SW 1271 (cell line): ENCODE data around the gene SGTA.
"Not testable (repeated sequence)": the region's sequence is repeated elsewhere in the genome, so short reads cannot be mapped to it uniquely, and the experiment has no call there.

Experiments used
- DNase-seq, 2 experiments: peaks; one replicate each; lab custom pipeline; 2025; lab: John Stamatoyannopoulos, UW

Gene SGTA

DNA sequence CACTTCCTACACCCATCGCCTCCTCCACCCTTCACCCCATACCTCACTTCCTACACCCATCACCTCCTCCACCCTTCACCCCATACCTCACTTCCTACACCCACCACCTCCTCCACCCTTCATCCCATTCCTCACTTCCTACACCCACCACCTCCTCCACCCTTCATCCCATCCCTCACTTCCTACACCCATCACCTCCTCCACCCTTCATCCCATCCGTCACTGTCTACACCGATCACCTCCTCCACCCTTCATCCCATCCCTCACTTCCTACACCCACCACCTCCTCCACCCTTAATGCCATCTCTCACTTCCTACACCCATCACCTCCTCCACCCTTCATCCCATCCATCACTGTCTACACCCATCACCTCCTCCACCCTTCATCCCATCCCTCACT, 69.9 kb downstream of the SGTA start:
- not testable (repeated sequence) for DNase-seq

- DNase-seq = no peak
Observed at GRCh38 chr19:2711875-2712205, 71.2 kb downstream of the SGTA start.

- DNase-seq = no peak
Observed at GRCh38 chr19:2711172-2711874, 71.8 kb downstream of the SGTA start.

DNA sequence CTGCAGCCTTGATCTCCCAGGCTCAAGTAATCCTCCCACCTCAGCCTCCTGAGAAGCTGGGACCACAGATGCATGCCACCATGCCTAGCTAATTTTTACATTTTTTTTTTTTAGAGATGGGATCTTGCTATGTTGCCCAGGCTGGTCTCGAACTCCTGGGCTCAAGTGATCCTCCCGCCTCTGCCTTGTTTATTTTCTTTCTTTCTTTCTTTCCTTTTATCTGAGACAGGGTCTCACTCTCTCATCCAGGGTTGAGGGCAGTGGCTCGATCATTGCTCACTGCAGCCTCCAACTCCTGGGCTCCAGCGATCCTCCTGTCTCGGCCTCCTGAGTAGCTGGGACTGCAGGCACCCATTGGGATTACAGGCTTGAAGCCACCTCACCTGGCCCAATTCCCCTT, 76.8 kb downstream of the SGTA start:
- DNase-seq = no peak
